Mesenchymal stem cell (in vitro differentiated cells and primary cell): ENCODE data around the gene PLXDC2.

Experiments used
- DNase-seq: peaks from one replicate; pipeline ENCODE4 v3.0.0-alpha.2; 2013
- H2AFZ ChIP-seq: one replicate; pipeline ENCODE4 v1.6.1; 2013; ENCODE audit warnings: low read depth, mild to moderate bottlenecking, control low read depth, inconsistent platforms, low read length, moderate library complexity
- H2AK5ac ChIP-seq: 2 replicates; pipeline ENCODE4 v1.6.1; 2013; ENCODE audit warnings: low read length, moderate library complexity, mild to moderate bottlenecking, inconsistent platforms; ENCODE audit not compliant: severe bottlenecking
- H2BK120ac ChIP-seq: one replicate; pipeline ENCODE4 v1.6.1; 2013; ENCODE audit warnings: low read depth, mild to moderate bottlenecking, inconsistent platforms, low read length, moderate library complexity
- H2BK12ac ChIP-seq, 2 experiments: one replicate each; pipeline ENCODE4 v1.6.1; 2013; ENCODE audit warnings: inconsistent platforms in 2 of 2, low read length in 2 of 2, mild to moderate bottlenecking in 2 of 2, moderate library complexity in 2 of 2, control low read depth in 1 of 2
- H2BK15ac ChIP-seq: one replicate; pipeline ENCODE4 v1.6.1; 2013; ENCODE audit warnings: mild to moderate bottlenecking, low read depth, inconsistent platforms; ENCODE audit not compliant: poor library complexity, severe bottlenecking
- H2BK5ac ChIP-seq: 2 replicates; pipeline ENCODE4 v1.6.1; 2013; ENCODE audit warnings: low read depth, mild to moderate bottlenecking, low read length, control low read depth, inconsistent platforms; ENCODE audit not compliant: poor library complexity, severe bottlenecking
- H3K14ac ChIP-seq, 2 experiments: one replicate each; pipeline ENCODE4 v1.6.1; 2013; ENCODE audit warnings: inconsistent platforms in 2 of 2, low read length in 2 of 2, control low read depth in 1 of 2, mild to moderate bottlenecking in 1 of 2, moderate library complexity in 1 of 2
- H3K18ac ChIP-seq, 2 experiments: one replicate each; pipeline ENCODE4 v1.6.1; 2013; ENCODE audit warnings: inconsistent platforms in 2 of 2, low read length in 2 of 2, control low read depth in 1 of 2, low read depth in 1 of 2, mild to moderate bottlenecking in 1 of 2
- H3K23ac ChIP-seq, 2 experiments: one replicate each; pipeline ENCODE4 v1.6.1; 2013; ENCODE audit warnings: inconsistent platforms in 2 of 2, low read length in 2 of 2, mild to moderate bottlenecking in 2 of 2, moderate library complexity in 2 of 2, control low read depth in 1 of 2
- H3K27ac ChIP-seq: 2 replicates; pipeline ENCODE4 v1.5.1; 2013; ENCODE audit warnings: mild to moderate bottlenecking, moderate library complexity, low read length, control low read depth, inconsistent platforms; ENCODE audit not compliant: poor library complexity, severe bottlenecking
- H3K27me3 ChIP-seq, 2 experiments: 2 replicates each; pipeline versions ENCODE4 v1.6.1 to v1.7.0; 2013; ENCODE audit warnings: low read length in 2 of 2, mild to moderate bottlenecking in 2 of 2, moderate library complexity in 2 of 2, control low read depth in 1 of 2, inconsistent platforms in 1 of 2; ENCODE audit not compliant: control insufficient read depth in 1 of 2, insufficient read depth in 1 of 2
- H3K36me3 ChIP-seq, 2 experiments: 2 replicates each; pipeline versions ENCODE4 v1.6.1 to v1.7.0; 2013; ENCODE audit warnings: low read length in 2 of 2, control low read depth in 1 of 2, inconsistent platforms in 1 of 2, low read depth in 1 of 2, mild to moderate bottlenecking in 1 of 2; ENCODE audit not compliant: insufficient read depth in 2 of 2, control insufficient read depth in 1 of 2
- H3K4ac ChIP-seq, 2 experiments: one replicate each; pipeline ENCODE4 v1.6.1; 2013; ENCODE audit warnings: inconsistent platforms in 2 of 2, low read length in 2 of 2, mild to moderate bottlenecking in 2 of 2, moderate library complexity in 2 of 2, control low read depth in 1 of 2, low read depth in 1 of 2
- H3K4me1 ChIP-seq: 2 replicates; pipeline ENCODE4 v1.6.1; 2013; ENCODE audit warnings: low read depth, low read length, control low read depth; ENCODE audit not compliant: control insufficient read depth, insufficient read depth
- H3K4me2 ChIP-seq: 2 replicates; pipeline ENCODE4 v1.6.1; 2013; ENCODE audit warnings: low read length, mild to moderate bottlenecking, inconsistent platforms; ENCODE audit not compliant: poor library complexity, severe bottlenecking
- H3K4me3 ChIP-seq, 2 experiments: 2 replicates each; pipeline versions ENCODE4 v1.5.1 to v1.7.0; 2013; ENCODE audit warnings: low read length in 2 of 2, mild to moderate bottlenecking in 2 of 2, control low read depth in 1 of 2, low read depth in 1 of 2; ENCODE audit not compliant: insufficient read depth in 1 of 2
- H3K79me1 ChIP-seq: replicated peaks from 2 replicates; pipeline ENCODE4 v1.6.1; 2013; ENCODE audit warnings: mild to moderate bottlenecking, control low read depth, low read length, inconsistent platforms; ENCODE audit not compliant: poor library complexity, severe bottlenecking
- H3K9ac ChIP-seq: 2 replicates; pipeline ENCODE4 v1.7.0; 2013; ENCODE audit warnings: mild to moderate bottlenecking, low read length, moderate library complexity
- H3K9me3 ChIP-seq: 2 replicates; pipeline ENCODE4 v1.7.0; 2013; ENCODE audit warnings: mild to moderate bottlenecking, low read length; ENCODE audit not compliant: control insufficient read depth
- H4K8ac ChIP-seq: one replicate; pipeline ENCODE4 v1.6.1; 2013; ENCODE audit warnings: inconsistent platforms, mild to moderate bottlenecking, low read length, moderate library complexity
- H4K91ac ChIP-seq: one replicate; pipeline ENCODE4 v1.6.1; 2013; ENCODE audit warnings: mild to moderate bottlenecking, low read length, inconsistent platforms
- WGBS: methylation state at CpG from one replicate; pipeline ENCODE4 v1.1.7; 2013; ENCODE audit warnings: mixed read lengths; 5-methylcytosine and 5-hydroxymethylcytosine counted together

Gene PLXDC2

DNA sequence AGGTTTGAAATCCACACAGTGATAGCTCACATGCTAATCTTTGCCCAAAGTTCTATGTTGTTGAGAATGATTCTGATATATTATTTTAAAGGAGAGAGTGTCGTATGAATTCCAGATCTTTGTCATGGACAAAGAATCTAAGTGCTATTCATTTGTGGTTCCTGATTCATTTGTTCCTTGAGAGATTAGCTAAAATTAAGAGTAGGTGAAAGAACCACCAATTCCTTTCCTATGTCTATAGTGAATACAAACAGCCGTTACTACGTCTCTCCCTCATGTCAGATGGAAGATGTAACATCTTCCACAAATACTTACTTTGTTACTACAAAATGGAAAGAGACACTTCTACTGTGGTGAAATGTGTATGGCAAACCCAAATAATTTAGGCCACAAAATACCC, 3.3 kb upstream of the PLXDC2 start:
- Histone ChIP-seq H3K79me1 (peaks cover 5% of the 10 kb centered on the region), H3K14ac (no peak overlapping the region), H3K9me3 (no peaks in the 10 kb centered on the region), H2AK5ac (no peak overlapping the region), H4K91ac (no peak overlapping the region), H3K4me2 (no peak overlapping the region), H3K4me1 (peaks cover 8% of the 10 kb centered on the region), H3K9ac (no peak overlapping the region), H3K4ac (no peak overlapping the region), H3K4me3 (no peak overlapping the region), H2BK12ac (no peak overlapping the region), H3K36me3 (no peaks in the 10 kb centered on the region), H2BK5ac (no peak overlapping the region), H3K23ac (no peak overlapping the region), H3K27ac (no peak overlapping the region), H2BK120ac (no peak overlapping the region), H2AFZ (no peak overlapping the region), H3K27me3 (peaks cover 16 to 22% of the 10 kb centered on the region in 2 experiments), H2BK15ac (no peak overlapping the region), H4K8ac (no peak overlapping the region), H3K18ac (no peak overlapping the region)
- no peak for DNase-seq
- WGBS, result 80% methylated on average over 1 of the region's 3 CpGs

DNA sequence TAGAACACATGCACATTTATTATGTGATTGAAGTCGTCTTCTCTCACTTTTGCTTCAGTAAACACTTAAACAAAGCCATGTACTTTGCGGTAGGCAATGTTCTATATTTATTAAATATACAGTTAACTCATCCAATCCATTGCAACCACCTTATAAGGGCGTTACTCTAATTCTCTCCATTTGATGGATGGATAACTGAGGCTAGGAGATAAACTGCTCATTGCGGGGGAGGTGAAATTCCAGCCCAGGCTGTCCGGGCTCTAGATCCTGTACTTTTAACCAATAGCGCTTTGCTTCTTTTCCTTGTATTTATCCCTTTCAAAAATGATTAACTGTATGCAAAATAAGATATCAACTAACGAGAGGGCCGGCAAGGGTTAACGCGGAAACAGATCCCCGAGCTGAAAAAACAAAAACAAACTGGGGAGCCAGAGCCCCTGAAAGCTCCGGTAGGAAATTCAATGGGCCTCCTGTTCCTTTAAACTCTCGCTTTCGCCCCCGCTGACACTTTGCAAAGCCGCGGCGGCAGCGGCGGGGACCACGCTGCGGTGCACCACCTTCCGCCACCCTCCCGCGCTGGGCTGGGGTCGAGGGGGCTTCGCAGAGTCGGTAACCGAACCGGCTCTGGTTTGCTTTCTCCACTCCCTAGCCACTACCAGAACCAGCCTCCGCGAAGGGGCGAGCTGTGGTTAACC, 1.0 kb upstream of the PLXDC2 start:
- Histone ChIP-seq H4K91ac (peak overlapping the region; percentile 77), H3K4me3 (peak overlapping the region; percentile 83 to 89), H3K18ac (peak overlapping the region; percentile 91 to 99), H2BK120ac (peak overlapping the region; percentile 98), H2AK5ac (no peak overlapping the region), H2BK15ac (no peak overlapping the region), H3K27me3 (peaks cover 21 to 29% of the 10 kb centered on the region in 2 experiments), H3K23ac (peak overlapping the region in 1 of 2 experiments; percentile 49), H3K9me3 (no peaks in the 10 kb centered on the region), H3K4me1 (peaks cover 8% of the 10 kb centered on the region), H3K14ac (peak overlapping the region in 1 of 2 experiments; percentile 96), H2BK12ac (peak overlapping the region; percentile 42 to 71), H3K4me2 (peak overlapping the region; percentile 90), H3K27ac (peak overlapping the region; percentile 45), H3K4ac (peak overlapping the region; percentile 78 to 92), H3K9ac (peak overlapping the region; percentile 84), H2BK5ac (peak overlapping the region; percentile 67), H2AFZ (peak overlapping the region; percentile 91), H3K36me3 (no peaks in the 10 kb centered on the region), H4K8ac (peak overlapping the region; percentile 92), H3K79me1 (peaks cover 5% of the 10 kb centered on the region)
- under 1% methylated on average over 25 of the region's 33 CpGs for WGBS
- DNase-seq, result peak; percentile 48

DNA sequence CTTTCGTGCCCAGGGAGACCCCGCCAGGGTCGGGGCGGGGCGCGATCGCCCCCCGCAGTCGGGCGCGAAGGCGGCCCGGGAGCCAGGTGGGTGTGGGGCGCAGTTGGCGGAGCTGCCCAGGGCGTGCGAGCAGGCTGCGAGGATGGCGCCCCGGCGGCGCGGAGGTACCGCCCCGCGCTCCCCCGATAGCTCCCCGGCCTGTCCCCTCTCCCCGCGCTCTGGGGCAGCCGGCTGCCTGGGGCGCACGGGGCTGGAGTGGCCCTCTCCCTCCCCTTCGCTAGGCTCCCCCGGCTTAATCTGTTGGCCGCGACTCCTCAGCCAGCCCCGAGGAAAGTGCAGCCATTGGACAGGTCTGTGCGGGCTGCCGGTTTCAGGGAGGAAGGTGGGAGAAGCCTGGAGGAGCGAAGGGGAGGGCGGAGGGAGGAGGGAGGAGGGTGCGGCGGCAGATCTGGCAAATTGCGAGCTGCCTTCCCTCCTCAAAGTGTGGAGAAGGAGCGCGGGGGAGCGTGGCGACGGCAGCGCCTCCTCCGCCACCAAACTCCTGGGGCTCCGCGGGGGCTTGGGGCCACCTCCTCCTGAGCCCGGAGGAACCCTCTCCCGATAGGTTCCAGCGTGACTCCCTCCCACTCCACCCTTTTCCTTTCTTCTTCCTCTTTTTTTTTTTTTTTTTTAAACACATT, 361 bp upstream of the PLXDC2 start:
- peak; percentile 91 for DNase-seq
- peak overlapping the region; percentile 83 to 89 for H3K4me3 ChIP-seq
- H3K36me3 ChIP-seq, result no peaks in the 10 kb centered on the region
- peak overlapping the region; percentile 91 for H2AFZ ChIP-seq
- peak overlapping the region in 1 of 2 experiments; percentile 71 for H2BK12ac ChIP-seq
- H3K14ac ChIP-seq, result peak overlapping the region in 1 of 2 experiments; percentile 96
- H3K79me1 ChIP-seq, result peaks cover 6% of the 10 kb centered on the region
- H3K9ac ChIP-seq, result peak overlapping the region; percentile 84
- peak overlapping the region; percentile 92 for H4K8ac ChIP-seq
- peak overlapping the region; percentile 78 to 92 for H3K4ac ChIP-seq
- 0% methylated on average over 31 of the region's 57 CpGs for WGBS
- H3K9me3 ChIP-seq, result no peaks in the 10 kb centered on the region
- peaks cover 21 to 29% of the 10 kb centered on the region in 2 experiments for H3K27me3 ChIP-seq
- no peak overlapping the region for H2BK15ac ChIP-seq
- no peak overlapping the region for H2AK5ac ChIP-seq
- peaks cover 8% of the 10 kb centered on the region for H3K4me1 ChIP-seq
- H2BK120ac ChIP-seq, result peak overlapping the region; percentile 98
- H2BK5ac ChIP-seq, result peak overlapping the region; percentile 67
- peak overlapping the region; percentile 77 for H4K91ac ChIP-seq
- peak overlapping the region; percentile 49 to 97 for H3K23ac ChIP-seq
- peak overlapping the region; percentile 91 to 99 for H3K18ac ChIP-seq
- peak overlapping the region; percentile 90 for H3K4me2 ChIP-seq
- peak overlapping the region; percentile 72 for H3K27ac ChIP-seq
